GM23338 (cell line): ENCODE data around the gene SH3RF2. TPM values are rescaled to one million over a fixed set of nuclear protein-coding genes. Genes with fewer than 3 reads are reported as not detected.

Experiments used
- ATAC-seq: fragments of 200-7000 bp; cut with Tn5 transposase; 3 replicates; pipeline ENCODE4 v1.9.1; 2020
- DNase-seq: peaks from one replicate; pipeline ENCODE4 v3.0.0-alpha.2; 2015; ENCODE audit warnings: low spot score
- H2AFZ ChIP-seq: fragments of 200-600 bp; sonication (generic); 2 replicates; pipeline ENCODE4 v1.8.0; 2016; ENCODE audit warnings: antibody characterized with exemption, mild to moderate bottlenecking, moderate library complexity
- H3F3A ChIP-seq: fragments of 200-600 bp; sonication (generic); replicated peaks from 2 replicates; pipeline ENCODE4 v1.8.0; 2017; ENCODE audit warnings: antibody characterized with exemption, mixed run types, low read depth
- H3K27ac ChIP-seq: fragments of 200-600 bp; sonication (generic); 2 replicates; pipeline ENCODE4 v1.6.1; 2016; ENCODE audit warnings: low read depth
- H3K27me3 ChIP-seq: fragments of 200-600 bp; sonication (generic); 2 replicates; pipeline ENCODE4 v1.8.0; 2016; ENCODE audit warnings: mild to moderate bottlenecking, mixed run types, moderate library complexity; ENCODE audit not compliant: insufficient read depth
- H3K36me3 ChIP-seq: fragments of 200-600 bp; sonication (generic); 2 replicates; pipeline ENCODE4 v1.8.0; 2016; ENCODE audit warnings: mild to moderate bottlenecking; ENCODE audit not compliant: insufficient read depth
- H3K4me1 ChIP-seq: fragments of 200-600 bp; sonication (generic); 2 replicates; pipeline ENCODE4 v1.8.0; 2016; ENCODE audit warnings: mild to moderate bottlenecking, moderate library complexity; ENCODE audit not compliant: insufficient read depth
- H3K4me2 ChIP-seq: fragments of 200-600 bp; sonication (generic); 2 replicates; pipeline ENCODE4 v1.7.1; 2017; ENCODE audit warnings: mixed run types
- H3K4me3 ChIP-seq: fragments of 200-600 bp; sonication (generic); 2 replicates; pipeline ENCODE4 v1.6.1; 2016; ENCODE audit warnings: mixed run types
- H3K79me2 ChIP-seq: fragments of 200-600 bp; sonication (generic); replicated peaks from 2 replicates; pipeline ENCODE4 v1.8.0; 2017; ENCODE audit warnings: mild to moderate bottlenecking; ENCODE audit not compliant: insufficient read depth
- H3K9me2 ChIP-seq: fragments of 200-600 bp; sonication (generic); 2 replicates; pipeline ENCODE4 v1.8.0; 2017; ENCODE audit not compliant: insufficient read depth
- H4K20me1 ChIP-seq: fragments of 200-600 bp; sonication (generic); replicated peaks from 2 replicates; pipeline ENCODE4 v1.8.0; 2017; ENCODE audit warnings: mild to moderate bottlenecking; ENCODE audit not compliant: insufficient read depth
- H3K27ac Mint-ChIP-seq: 2 replicates; pipeline ENCODE4 v1.8.0; 2020; ENCODE audit warnings: inconsistent platforms, mild to moderate bottlenecking, moderate library complexity, mixed read lengths
- H3K27me3 Mint-ChIP-seq: 3 replicates; pipeline ENCODE4 v1.8.0; 2022; ENCODE audit warnings: low read depth, mild to moderate bottlenecking, moderate library complexity, mixed read lengths, inconsistent platforms; ENCODE audit not compliant: insufficient read depth, poor library complexity
- H3K36me3 Mint-ChIP-seq: 3 replicates; pipeline ENCODE4 v1.8.0; 2021; ENCODE audit warnings: low read depth, mild to moderate bottlenecking, inconsistent platforms, moderate library complexity, mixed read lengths
- H3K4me1 Mint-ChIP-seq: 3 replicates; pipeline ENCODE4 v1.8.0; 2020; ENCODE audit warnings: mild to moderate bottlenecking, inconsistent platforms, mixed read lengths
- H3K4me3 Mint-ChIP-seq: 3 replicates; pipeline ENCODE4 v1.8.0; 2021; ENCODE audit warnings: moderate library complexity, mild to moderate bottlenecking, inconsistent platforms, mixed read lengths
- H3K9me3 Mint-ChIP-seq: 3 replicates; pipeline ENCODE4 v1.8.0; 2020; ENCODE audit warnings: moderate library complexity, mild to moderate bottlenecking, inconsistent platforms, mixed read lengths
- CREB1 ChIP-seq: fragments of 250-450 bp; sonication (Bioruptor Pico); IDR thresholded peaks from 2 replicates; pipeline ENCODE4 v1.5.0; 2020; ENCODE audit warnings: low read depth, mild to moderate bottlenecking, moderate library complexity
- CTCF ChIP-seq, 2 experiments: fragments of 200-600 bp in 1 of 2; sonication (generic) in 1 of 2; conservative IDR thresholded peaks; 2 replicates each; pipeline versions ENCODE4 v1.5.1 to v1.6.1; 2016 to 2017; ENCODE audit warnings: antibody characterized with exemption in 2 of 2, low read depth in 2 of 2, mild to moderate bottlenecking in 2 of 2, moderate library complexity in 1 of 2
- ETS1 ChIP-seq: IDR thresholded peaks from 2 replicates; pipeline ENCODE4 v1.6.1; 2016; ENCODE audit warnings: antibody characterized with exemption
- EZH2 ChIP-seq: fragments of 200-600 bp; sonication (generic); IDR thresholded peaks from one replicate; pipeline ENCODE4 v1.8.0; 2017; ENCODE audit warnings: antibody characterized with exemption, mild to moderate bottlenecking, low read depth; ENCODE audit not compliant: unreplicated experiment
- EZH2phosphoT487 ChIP-seq: fragments of 200-600 bp; sonication (generic); IDR thresholded peaks from one replicate; pipeline ENCODE4 v1.8.1; 2018; ENCODE audit warnings: antibody characterized with exemption; ENCODE audit not compliant: unreplicated experiment
- JUNB ChIP-seq: IDR thresholded peaks from one replicate; pipeline ENCODE4 v1.6.1; 2016; ENCODE audit warnings: antibody characterized with exemption; ENCODE audit not compliant: unreplicated experiment
- NANOG ChIP-seq: IDR thresholded peaks from 2 replicates; pipeline ENCODE4 v1.6.1; 2016; ENCODE audit warnings: antibody characterized with exemption, borderline replicate concordance
- POLR2AphosphoS5 ChIP-seq: IDR thresholded peaks from 2 replicates; pipeline ENCODE4 v1.6.1; 2016; ENCODE audit warnings: antibody characterized with exemption, low read depth
- REST ChIP-seq: IDR thresholded peaks from one replicate; pipeline ENCODE4 v1.6.1; 2018; ENCODE audit warnings: antibody characterized with exemption; ENCODE audit not compliant: unreplicated experiment
- STAT1 ChIP-seq: IDR thresholded peaks from one replicate; pipeline ENCODE4 v1.6.1; 2016; ENCODE audit warnings: antibody characterized with exemption; ENCODE audit not compliant: unreplicated experiment
- ZNF114 ChIP-seq: fragments of 250-450 bp; sonication (Bioruptor Pico); IDR thresholded peaks from 2 replicates; pipeline ENCODE4 v1.5.0; 2020; ENCODE audit warnings: mild to moderate bottlenecking, moderate library complexity
- ZNF331 ChIP-seq: fragments of 250-450 bp; sonication (Bioruptor Pico); IDR thresholded peaks from 2 replicates; pipeline ENCODE4 v1.5.0; 2020; ENCODE audit warnings: low read depth, mild to moderate bottlenecking, moderate library complexity
- ZNF462 ChIP-seq: fragments of 250-450 bp; sonication (Bioruptor Pico); IDR thresholded peaks from 2 replicates; pipeline ENCODE4 v1.5.0; 2020; ENCODE audit warnings: mild to moderate bottlenecking, moderate library complexity
- polyA plus RNA-seq: library from polyadenylated mRNA; unstranded; fragments of >200 nt; fragmentation: Nextera tagmentation; extraction: Ambion mirVana; gene quantifications from 2 replicates; pipeline ENCODE4 v1.2.1, GENCODE V29; 2016
- total RNA-seq: library from RNA; depleted of rRNA; stranded (reverse); fragments of >200 nt; shearing (Covaris generic); gene quantifications from 2 replicates; pipeline ENCODE4 v1.2.3, GENCODE V29; 2014

Gene SH3RF2
- total and polyA plus RNA-seq, 2 experiments from 2014 or later, result 1.7 to 2.4 TPM

GRCh38 chr5:145975361-145976066 is 39.1 kb downstream of the SH3RF2 start:
- no peaks in the 10 kb centered on the region for H3K36me3 ChIP-seq
- no peak for TF ChIP-seq ZNF114
- TF ChIP-seq POLR2AphosphoS5, result no peak
- TF ChIP-seq JUNB, result no peak
- no peak for TF ChIP-seq CREB1 (CRISPR knock-in tag)
- TF ChIP-seq EZH2phosphoT487, result no peak
- TF ChIP-seq CTCF (conservative IDR thresholded peaks at IDR 0.05; ENCODE audit: low read depth in 2 of 2), result no peak
- no peak for TF ChIP-seq EZH2
- no peak for TF ChIP-seq ZNF462 (CRISPR knock-in tag)
- no peak for TF ChIP-seq ZNF331 (CRISPR knock-in tag)
- TF ChIP-seq NANOG, result no peak
- TF ChIP-seq STAT1, result no peak
- TF ChIP-seq REST, result no peak
- no peak for TF ChIP-seq ETS1
- no peaks in the 10 kb centered on the region for H3F3A ChIP-seq
- ATAC-seq, result no peak
- H3K27me3 Mint-ChIP-seq, result no peaks in the 10 kb centered on the region
- no peaks in the 10 kb centered on the region for H3K36me3 Mint-ChIP-seq
- no peaks in the 10 kb centered on the region for H3K4me1 ChIP-seq
- H3K9me3 Mint-ChIP-seq, result no peaks in the 10 kb centered on the region
- H3K27ac Mint-ChIP-seq, result no peak overlapping the region
- H3K4me1 Mint-ChIP-seq, result peaks cover 2% of the 10 kb centered on the region; the same call in 1 of the 3 replicates
- no peak overlapping the region for H3K4me3 ChIP-seq
- no peaks in the 10 kb centered on the region for H3K27me3 ChIP-seq
- H3K4me2 ChIP-seq, result no peak overlapping the region
- no peak overlapping the region for H3K27ac ChIP-seq
- H3K79me2 ChIP-seq, result no peaks in the 10 kb centered on the region
- H3K9me2 ChIP-seq, result peaks cover 6% of the 10 kb centered on the region
- no peak overlapping the region for H2AFZ ChIP-seq
- no peak overlapping the region for H3K4me3 Mint-ChIP-seq
- no peak for DNase-seq
- no peaks in the 10 kb centered on the region for H4K20me1 ChIP-seq
